NT2/D1 (cell line): ENCODE data around the gene FOXJ2.

ENCODE experiments used
- YY1 ChIP-seq: IDR thresholded peaks from 2 replicates; pipeline ENCODE4 v1.6.1; 2011; ENCODE audit not compliant: insufficient read length, insufficient read depth
- ZNF274 ChIP-seq: IDR thresholded peaks from 2 replicates; pipeline ENCODE4 v1.6.1; 2011; ENCODE audit warnings: mild to moderate bottlenecking, low read depth, low read length

DNA sequence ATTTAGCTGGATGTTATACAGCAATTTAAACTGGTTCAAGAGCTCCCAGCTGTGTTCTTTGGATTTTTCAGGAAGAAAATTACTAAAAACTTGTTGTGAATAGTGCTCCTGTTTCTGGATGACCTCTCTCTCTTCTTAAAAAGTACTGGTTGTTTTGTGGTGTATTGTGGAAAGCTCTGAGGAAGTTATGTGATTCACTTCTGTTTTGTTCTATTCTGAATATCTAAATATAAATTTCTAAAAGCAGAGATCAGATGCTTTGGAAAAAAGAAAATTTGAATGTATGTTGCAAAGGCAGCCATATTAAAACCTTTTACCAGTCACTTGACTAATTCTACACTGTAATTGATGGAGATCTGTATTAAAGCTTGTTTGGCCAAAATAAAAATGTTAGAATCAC, 37.1 kb downstream of the FOXJ2 start:
- TF ChIP-seq ZNF274 (no peak), YY1 (no peak)
